ENCODE data around the gene XRN2.

The XRN2 gene

DNA sequence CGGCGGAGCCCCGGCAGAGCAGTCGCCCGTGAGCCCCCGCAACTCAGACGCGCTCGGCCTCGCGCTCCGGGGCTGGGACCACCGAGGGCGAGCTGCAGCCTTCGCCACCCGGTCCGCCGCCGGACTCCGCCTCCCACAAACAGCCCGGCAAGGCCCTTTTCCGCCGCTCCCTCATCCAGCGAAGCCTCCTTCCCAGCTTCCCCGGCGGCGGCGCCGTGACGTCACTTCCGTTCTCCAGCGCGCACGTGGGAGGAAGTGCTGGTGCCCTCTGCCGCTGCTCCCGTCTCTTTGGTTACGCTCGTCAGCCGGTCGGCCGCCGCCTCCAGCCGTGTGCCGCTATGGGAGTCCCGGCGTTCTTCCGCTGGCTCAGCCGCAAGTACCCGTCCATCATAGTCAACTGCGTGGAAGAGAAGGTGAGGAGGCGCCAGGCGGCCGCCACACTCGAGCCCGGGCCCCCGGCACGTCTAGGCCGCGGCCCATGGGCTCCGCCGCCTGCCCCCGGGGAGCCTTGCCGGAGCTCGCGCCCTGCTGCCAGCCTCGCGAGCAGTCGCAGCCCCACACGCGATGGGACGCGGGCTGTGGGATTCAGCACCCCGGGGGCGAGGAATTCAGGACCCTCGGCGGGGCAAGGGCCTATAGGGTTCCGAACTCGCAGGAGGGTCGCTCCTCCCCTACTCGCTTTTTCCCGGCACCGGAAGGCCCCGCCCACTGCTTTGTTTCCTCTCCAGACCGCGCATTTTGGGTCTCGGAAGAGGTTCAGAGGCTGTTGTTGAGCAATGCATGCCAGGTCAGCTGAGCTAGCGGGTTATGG is at the start of gene XRN2:
TSS of gene XRN2 (plus strand) at position 271 of the 811 bp plus-strand sequence. CDS start at position 339, 68 bp downstream.
- peak; percentile 83 to 98 for DNase-seq

DNA sequence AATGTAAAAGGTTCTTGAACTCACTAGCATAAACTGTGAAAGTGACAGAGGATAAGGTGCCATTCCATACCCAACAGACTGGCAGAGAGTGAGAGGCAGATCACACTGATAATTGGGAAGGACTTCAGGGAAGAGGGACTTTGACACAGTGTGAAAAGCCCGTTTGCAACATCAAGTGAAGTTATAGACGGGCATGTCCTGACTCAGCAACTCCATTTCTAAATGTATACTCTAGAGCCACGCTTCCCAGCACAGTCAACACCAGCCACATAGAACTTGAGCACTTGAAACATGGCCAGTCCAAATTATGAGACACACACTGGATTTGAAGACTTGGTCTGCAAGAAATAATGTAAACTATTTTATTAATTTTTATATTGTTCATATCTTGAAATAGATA is 45.9 kb upstream of the XRN2 start:
- DNase-seq = no peak

- no peak for DNase-seq
Observed at GRCh38 chr20:21258411-21258810, 44.7 kb upstream of the XRN2 start.

DNA sequence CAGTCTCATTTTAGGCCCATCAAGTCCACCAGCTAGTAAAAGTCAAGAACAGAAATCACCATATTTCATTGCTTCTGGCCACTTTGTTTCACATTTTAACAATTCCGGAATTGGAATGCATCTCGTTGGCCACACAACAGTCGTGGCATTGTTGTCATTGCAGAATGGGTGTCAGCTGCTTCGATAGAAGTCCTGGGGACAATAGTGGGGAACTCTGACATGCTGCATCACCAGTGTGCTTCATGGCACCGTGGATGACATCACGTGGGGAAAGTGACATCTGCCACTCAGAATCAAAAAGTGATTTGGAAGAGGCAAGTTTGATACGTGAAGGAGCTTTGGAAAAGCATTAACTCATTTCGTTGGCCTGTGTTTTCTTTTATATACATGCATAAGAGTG is 43.8 kb upstream of the XRN2 start:
- no peak for DNase-seq

DNA sequence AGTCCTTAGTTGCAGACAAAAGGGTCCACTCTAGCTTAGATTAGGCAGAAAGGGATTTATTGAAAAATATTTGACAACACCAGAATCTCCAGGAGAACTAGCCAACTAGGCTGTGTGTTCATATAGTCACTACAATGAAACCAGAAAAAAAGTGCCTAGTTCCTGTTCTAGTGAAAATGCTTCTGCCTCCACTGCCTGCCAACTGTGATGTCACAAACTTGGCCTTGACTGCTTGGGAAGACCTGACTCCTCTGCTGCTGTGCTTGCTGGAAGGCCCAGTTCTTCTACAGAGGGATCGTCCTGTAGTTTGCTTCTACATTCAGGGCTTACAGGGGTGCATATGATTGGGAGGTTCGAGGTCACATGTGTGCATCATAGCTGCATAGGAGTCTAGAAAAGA is 40.3 kb upstream of the XRN2 start:
- no peak for DNase-seq

DNA sequence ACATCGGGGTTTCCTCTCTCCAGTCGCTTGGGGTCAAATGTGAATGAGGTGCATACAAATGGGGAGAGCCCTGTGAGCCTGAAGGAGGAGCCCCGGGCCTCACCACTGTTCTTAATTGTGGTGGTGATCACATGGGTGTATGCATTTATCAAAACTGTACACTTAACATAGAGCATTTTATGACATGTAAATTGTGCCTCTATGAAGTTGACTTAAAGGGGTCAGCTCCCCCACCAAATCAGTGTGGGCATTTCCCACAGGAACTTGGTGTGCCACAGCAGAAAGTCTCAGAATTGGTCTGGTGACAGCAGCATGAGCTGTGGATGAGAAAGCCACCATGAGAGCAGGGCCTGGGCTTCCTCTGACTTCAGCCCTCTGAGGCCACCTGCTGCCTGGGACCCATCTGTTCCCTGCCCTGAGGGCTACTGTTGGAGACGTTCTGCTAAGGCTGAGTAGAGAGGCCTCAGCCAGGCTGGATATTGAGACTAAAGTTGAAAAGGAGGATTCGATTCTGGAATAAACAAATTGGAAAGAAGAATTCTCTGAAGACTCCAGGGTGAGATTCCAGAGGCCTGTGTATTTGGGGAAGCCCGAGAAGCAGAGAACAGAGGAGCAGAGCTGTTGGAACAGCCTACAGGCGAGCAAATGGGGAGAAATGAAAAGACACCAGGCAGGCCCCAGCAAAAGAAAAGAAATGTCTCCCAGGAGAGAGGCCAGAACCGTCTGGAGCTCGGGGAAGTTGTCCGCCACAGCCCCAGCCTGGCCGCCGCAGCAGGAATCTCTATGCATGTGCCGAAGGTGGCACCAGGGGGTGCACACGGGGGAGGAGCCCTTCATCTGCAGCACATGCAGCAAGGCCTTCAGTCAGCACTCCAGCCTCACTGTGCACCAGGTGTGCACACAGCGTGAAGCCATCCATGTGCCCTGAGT is 37.6 kb upstream of the XRN2 start:
- no peak for DNase-seq

DNA sequence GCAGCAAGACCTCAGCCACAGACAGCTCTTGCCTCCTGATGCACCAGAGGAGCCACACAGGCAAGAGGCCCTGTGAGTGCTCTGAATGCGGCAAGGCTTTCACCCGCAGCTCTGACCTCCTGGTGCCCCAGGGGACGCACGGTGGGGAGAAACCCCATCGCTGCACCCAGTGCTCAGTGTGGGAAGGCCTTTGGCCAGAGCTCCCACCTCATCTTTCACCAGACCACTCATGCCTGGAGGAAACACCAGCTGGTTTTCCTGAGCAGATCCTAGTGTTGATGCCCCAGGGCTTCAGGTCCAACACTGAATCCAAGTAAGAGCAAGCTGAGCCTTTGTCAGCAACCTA is 37.0 kb upstream of the XRN2 start:
- no peak for DNase-seq

- no peak for DNase-seq
Observed at GRCh38 chr20:21269772-21270171, 33.4 kb upstream of the XRN2 start.

DNA sequence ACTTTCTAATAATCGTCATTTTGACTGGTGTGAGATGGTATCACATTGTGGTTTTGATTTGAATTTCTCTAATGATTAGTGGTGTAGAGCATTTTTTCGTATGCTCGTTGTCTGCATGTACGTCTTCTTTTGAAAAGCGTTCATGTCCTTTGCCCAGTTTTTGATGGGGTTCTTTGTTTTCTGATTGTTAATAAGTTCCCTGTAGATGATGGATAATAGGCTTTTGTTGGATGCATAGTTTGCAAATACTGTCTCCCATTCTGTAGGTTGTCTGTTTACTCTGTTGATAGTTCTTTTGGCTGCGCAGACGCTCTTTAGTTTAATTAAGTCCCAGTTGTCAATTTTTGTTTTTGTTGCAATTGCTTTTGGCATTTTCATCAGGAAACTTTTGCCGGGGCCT is 32.3 kb upstream of the XRN2 start:
- no peak for DNase-seq

- DNase-seq = no peak
Observed at GRCh38 chr20:21272279-21272678, 30.9 kb upstream of the XRN2 start.

- no peak for DNase-seq
Observed at GRCh38 chr20:21272679-21273078, 30.5 kb upstream of the XRN2 start.

DNA sequence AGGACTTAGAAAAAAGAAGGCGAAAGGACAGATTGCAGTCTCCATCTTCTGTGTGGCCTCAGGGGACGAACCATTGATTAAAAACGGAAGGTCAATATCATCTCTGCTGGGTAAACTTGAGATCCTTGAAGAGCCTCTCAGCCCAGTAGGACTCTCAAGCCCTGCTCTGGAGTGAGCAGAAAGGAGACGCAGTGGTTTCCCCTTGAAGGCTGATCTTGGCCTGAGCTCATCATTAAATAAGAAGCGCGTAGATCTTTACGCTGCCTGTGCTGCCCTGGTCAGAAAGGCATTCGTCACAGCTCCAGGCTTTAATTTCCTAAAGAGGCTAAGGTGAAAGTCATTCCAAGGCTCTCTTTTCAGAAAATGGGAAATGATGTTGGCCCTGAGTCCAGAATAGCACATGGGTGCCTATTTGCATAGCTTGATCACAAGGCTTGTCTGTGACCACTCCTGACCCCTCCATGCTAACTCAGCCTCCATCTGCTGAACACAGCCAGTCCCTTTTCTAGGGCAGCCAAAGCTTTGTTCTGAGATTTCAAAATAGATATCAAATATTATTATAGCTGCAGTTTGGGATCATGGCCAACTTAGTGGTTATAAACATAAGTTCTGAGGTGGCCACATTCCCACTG is 29.3 kb upstream of the XRN2 start:
- DNase-seq = no peak

- no peak for DNase-seq
Observed at GRCh38 chr20:21278829-21279228, 24.3 kb upstream of the XRN2 start.

GRCh38 chr20:21279706-21280521 is 23.2 kb upstream of the XRN2 start:
- no peak for DNase-seq

GRCh38 chr20:21280522-21281016 is 22.6 kb upstream of the XRN2 start:
- DNase-seq = no peak

DNA sequence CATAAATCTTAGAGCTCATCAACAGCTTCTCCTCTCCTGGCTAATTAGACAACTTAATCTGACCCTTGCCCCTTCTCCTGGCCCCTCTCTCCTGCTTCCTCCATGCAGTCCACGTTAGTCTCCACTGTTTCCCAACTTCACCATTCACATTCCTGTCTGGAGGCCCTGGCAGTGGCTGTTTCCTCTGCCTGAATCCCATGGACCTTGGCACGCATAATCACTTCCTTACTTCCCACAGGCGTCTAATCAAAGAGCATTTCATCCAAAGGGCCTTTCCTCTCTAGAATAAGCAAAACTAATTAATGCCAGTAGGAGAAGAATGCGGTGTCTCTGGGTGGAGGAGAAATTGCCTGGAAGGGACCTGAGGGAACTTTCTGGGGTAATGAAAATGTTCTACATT is 16.4 kb upstream of the XRN2 start:
- DNase-seq = no peak

GRCh38 chr20:21288587-21289370 is 14.4 kb upstream of the XRN2 start:
- DNase-seq = no peak

- no peak for DNase-seq
Observed at GRCh38 chr20:21289651-21290050, 13.5 kb upstream of the XRN2 start.

DNA sequence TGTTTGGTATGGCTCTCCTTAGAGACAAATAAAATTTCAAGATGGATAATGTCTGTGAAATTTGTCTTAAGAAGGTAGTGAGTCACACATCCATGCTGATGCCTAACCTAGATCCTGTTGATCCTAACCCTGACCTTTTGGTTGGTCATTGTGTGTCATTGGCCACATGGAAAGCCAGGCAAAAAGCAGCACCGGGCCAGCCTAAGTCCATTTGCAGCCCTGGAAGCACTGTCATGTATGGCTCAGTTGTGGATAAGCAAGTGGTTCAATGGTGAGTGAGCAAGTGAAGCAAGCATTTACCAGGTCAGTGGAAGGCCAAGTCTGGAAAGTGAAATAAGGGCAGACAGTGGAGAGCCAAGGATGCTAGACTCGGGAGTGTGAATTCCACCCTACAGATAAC is 12.1 kb upstream of the XRN2 start:
- DNase-seq = no peak

DNA sequence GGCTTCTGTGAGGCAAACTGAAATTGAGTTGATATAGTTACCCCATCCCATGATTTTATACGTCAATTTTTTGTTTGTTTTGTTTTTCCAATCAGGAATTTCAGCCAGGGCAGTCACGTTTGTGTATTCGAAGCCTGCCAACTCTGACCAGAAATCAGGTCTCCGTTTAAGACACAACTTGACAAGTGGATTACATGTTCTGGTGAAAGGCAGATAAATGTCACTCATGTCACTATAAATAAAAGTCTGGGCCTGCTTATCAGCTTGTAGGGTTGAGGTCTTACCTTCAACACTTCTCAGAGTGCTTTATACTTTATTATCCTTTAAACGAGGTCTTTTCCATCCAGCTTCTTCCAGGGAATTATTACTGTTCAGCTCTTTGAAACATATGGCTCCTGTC is 8.4 kb upstream of the XRN2 start:
- no peak for DNase-seq

DNA sequence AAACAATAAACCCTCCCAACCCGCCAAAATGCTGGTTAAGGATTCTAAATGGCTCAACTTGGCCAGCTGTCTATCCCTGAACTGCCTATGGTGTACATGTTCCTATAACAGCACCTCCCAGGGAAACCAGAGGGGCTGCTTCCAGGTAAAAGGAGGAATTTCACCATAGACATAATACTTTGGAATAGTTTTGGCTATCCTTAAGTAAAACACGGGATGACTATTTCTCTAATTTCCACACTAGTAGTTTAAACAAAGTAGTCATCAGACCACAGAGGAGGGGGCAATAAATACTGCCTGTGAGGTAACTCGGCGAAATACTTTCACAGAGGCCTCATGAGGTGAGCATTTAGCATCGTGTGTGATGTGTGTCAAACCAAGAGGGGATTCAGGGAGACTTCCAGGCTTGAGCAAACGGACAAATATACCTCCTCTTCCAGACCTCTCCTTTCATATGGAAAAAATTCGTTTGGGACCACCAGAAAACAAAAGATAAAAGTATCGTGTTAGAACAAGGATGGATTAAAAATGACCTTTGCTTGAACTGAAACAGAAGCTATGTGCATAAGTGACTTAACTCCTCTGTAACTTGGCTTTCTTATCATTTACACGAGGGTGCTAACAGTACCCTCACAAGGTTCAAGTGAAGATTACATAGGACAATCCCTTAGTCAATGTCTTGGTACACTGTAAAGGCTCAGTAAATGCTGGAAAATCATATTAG is 1.0 kb upstream of the XRN2 start:
- no peak for DNase-seq

Measured in bone marrow (tissue), 2 donors.